ENCODE results near the gene FEM1A. TPM values are rescaled to one million over a fixed set of nuclear protein-coding genes. Genes with fewer than 3 reads are reported as not detected.
A peak's percentile ranks its signal among the peaks of the same experiment; 100 is the strongest.

The FEM1A gene
- total and polyA plus RNA-seq, 9 of the 15 experiments (the other 6 are each of a cell fraction or from before 2014, with no cell fraction given) = 0.08 to 19.0 (median 6.8) TPM

DNA sequence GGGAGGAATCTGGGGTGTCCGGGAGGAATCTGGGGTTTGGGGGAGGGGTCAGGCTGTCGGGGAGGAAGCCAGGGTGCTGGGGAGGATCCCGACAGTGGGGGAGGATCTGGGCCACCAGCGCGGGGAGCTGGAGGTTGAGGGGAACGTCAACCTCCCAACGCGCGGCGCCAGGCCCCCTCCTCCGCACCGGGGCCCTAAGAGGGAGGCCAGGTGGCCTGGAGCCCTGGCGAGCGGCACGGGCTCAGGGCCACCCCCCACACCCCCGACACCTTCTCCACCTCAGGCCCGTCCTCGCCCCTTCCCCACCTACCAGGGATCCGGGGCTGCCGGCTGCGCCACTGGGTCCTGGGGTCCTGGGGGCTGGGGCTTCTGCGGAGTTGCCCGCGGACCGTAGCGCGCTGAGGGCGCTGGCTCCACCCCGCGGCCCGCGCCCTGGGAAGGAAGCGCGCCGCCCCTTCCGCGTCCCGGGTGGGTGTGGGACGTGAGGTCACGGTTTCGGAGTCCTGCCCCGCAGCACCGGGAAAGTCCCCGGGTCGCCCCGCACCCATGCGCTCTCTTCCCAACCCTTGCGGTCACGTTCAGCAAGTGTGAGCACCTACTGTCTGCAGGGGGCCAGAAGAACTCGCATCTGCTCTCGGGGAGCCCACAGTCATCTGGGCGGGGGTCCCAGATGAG, 39.9 kb downstream of the FEM1A start, which contains the start of gene TICAM1 (continued):
- TF ChIP-seq, protein P1, sequence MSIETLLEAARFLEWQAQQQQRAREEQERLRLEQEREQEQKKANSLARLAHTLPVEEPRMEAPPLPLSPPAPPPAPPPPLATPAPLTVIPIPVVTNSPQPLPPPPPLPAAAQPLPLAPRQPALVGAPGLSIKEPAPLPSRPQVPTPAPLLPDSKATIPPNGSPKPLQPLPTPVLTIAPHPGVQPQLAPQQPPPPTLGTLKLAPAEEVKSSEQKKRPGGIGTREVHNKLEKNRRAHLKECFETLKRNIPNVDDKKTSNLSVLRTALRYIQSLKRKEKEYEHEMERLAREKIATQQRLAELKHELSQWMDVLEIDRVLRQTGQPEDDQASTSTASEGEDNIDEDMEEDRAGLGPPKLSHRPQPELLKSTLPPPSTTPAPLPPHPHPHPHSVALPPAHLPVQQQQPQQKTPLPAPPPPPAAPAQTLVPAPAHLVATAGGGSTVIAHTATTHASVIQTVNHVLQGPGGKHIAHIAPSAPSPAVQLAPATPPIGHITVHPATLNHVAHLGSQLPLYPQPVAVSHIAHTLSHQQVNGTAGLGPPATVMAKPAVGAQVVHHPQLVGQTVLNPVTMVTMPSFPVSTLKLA (conservative IDR thresholded peaks at IDR 0.05) = peak in 1 of 2 experiments; percentile 46; a peak in 3 of 4 replicates
- TF ChIP-seq NR3C1 (CRISPR knock-in tag; IDR thresholded peaks at IDR 0.05) = no peak
- TF ChIP-seq POLR2B (IDR thresholded peaks at IDR 0.05; ENCODE audit: low read depth, partially characterized antibody) = peak; percentile 60
- TF ChIP-seq JUNB (CRISPR knock-in tag; conservative IDR thresholded peaks at IDR 0.05) = no peak
- TF ChIP-seq, protein P2, sequence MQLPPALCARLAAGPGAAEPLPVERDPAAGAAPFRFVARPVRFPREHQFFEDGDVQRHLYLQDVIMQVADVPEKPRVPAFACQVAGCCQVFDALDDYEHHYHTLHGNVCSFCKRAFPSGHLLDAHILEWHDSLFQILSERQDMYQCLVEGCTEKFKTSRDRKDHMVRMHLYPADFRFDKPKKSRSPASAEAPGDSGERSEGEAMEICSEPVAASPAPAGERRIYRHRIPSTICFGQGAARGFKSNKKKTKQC (CRISPR knock-in tag; IDR thresholded peaks at IDR 0.05) = 0 out of 2 replicates have a peak, but pooled peaks have one; percentile 37
- TF ChIP-seq, protein P3, sequence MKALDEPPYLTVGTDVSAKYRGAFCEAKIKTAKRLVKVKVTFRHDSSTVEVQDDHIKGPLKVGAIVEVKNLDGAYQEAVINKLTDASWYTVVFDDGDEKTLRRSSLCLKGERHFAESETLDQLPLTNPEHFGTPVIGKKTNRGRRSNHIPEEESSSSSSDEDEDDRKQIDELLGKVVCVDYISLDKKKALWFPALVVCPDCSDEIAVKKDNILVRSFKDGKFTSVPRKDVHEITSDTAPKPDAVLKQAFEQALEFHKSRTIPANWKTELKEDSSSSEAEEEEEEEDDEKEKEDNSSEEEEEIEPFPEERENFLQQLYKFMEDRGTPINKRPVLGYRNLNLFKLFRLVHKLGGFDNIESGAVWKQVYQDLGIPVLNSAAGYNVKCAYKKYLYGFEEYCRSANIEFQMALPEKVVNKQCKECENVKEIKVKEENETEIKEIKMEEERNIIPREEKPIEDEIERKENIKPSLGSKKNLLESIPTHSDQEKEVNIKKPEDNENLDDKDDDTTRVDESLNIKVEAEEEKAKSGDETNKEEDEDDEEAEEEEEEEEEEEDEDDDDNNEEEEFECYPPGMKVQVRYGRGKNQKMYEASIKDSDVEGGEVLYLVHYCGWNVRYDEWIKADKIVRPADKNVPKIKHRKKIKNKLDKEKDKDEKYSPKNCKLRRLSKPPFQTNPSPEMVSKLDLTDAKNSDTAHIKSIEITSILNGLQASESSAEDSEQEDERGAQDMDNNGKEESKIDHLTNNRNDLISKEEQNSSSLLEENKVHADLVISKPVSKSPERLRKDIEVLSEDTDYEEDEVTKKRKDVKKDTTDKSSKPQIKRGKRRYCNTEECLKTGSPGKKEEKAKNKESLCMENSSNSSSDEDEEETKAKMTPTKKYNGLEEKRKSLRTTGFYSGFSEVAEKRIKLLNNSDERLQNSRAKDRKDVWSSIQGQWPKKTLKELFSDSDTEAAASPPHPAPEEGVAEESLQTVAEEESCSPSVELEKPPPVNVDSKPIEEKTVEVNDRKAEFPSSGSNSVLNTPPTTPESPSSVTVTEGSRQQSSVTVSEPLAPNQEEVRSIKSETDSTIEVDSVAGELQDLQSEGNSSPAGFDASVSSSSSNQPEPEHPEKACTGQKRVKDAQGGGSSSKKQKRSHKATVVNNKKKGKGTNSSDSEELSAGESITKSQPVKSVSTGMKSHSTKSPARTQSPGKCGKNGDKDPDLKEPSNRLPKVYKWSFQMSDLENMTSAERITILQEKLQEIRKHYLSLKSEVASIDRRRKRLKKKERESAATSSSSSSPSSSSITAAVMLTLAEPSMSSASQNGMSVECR (CRISPR knock-in tag; IDR thresholded peaks at IDR 0.05) = peak; percentile 40; the same call in 1 of the 2 replicates
- TF ChIP-seq, protein P4, sequence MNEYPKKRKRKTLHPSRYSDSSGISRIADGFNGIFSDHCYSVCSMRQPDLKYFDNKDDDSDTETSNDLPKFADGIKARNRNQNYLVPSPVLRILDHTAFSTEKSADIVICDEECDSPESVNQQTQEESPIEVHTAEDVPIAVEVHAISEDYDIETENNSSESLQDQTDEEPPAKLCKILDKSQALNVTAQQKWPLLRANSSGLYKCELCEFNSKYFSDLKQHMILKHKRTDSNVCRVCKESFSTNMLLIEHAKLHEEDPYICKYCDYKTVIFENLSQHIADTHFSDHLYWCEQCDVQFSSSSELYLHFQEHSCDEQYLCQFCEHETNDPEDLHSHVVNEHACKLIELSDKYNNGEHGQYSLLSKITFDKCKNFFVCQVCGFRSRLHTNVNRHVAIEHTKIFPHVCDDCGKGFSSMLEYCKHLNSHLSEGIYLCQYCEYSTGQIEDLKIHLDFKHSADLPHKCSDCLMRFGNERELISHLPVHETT (CRISPR knock-in tag; conservative IDR thresholded peaks at IDR 0.05 in 1 of 2, IDR thresholded peaks at IDR 0.05 in 1 of 2) = 0 out of 4 replicates have a peak, but pooled peaks of 1 of the 2 experiments have one; percentile 28
- TF ChIP-seq EGR1 (conservative IDR thresholded peaks at IDR 0.05) = peak; percentile 51; the same call in 1 of the 2 replicates
- TF ChIP-seq MTA1 (IDR thresholded peaks at IDR 0.05; ENCODE audit: borderline replicate concordance) = peak; percentile 75; the same call in 1 of the 2 replicates
- TF ChIP-seq SP1 (CRISPR knock-in tag; IDR thresholded peaks at IDR 0.05) = 0 out of 2 replicates have a peak, but pooled peaks have one; percentile 27
- peak; percentile 91 for TF ChIP-seq MTA3 (IDR thresholded peaks at IDR 0.05; ENCODE audit: borderline replicate concordance)
- TF ChIP-seq EP400 (IDR thresholded peaks at IDR 0.05) = peak; percentile 69
- TF ChIP-seq GATAD2A (IDR thresholded peaks at IDR 0.05) = peak; percentile 88
- peak in 1 of 2 experiments; percentile 78; a peak in 2 of 4 replicates for TF ChIP-seq HDAC1 (IDR thresholded peaks at IDR 0.05)
- TF ChIP-seq BHLHE40 (IDR thresholded peaks at IDR 0.05; ENCODE audit: low read length) = peak; percentile 77
- peak; percentile 58 for TF ChIP-seq L3MBTL2 (IDR thresholded peaks at IDR 0.05)
- TF ChIP-seq ZEB2 (IDR thresholded peaks at IDR 0.05) = no peak
- no peak for TF ChIP-seq ATF1 (CRISPR knock-in tag; IDR thresholded peaks at IDR 0.05)
- peak; percentile 70; the same call in 1 of the 2 replicates for TF ChIP-seq ATF1 (tag; IDR thresholded peaks at IDR 0.05)
- peak; percentile 82 for TF ChIP-seq ZFX (CRISPR knock-in tag; IDR thresholded peaks at IDR 0.05)
- TF ChIP-seq KLF13 (tag; IDR thresholded peaks at IDR 0.05; ENCODE audit: borderline replicate concordance, low read depth) = peak; percentile 31; the same call in 1 of the 2 replicates
